ENCODE data around the gene TNFSF13.

- TF ChIP-seq CTCF (IDR thresholded peaks at IDR 0.05) (no peak), POLR2A (IDR thresholded peaks at IDR 0.05) (no peak)
Measured at GRCh38 chr17:7588553-7589203, 30.1 kb downstream of the TNFSF13 start.
